GM18951 (cell line): Measurements from ENCODE around the gene ERI2.

Experiments
- POLR2A ChIP-seq: IDR thresholded peaks from 4 replicates; pipeline ENCODE4 v1.6.1; 2011; ENCODE audit warnings: mild to moderate bottlenecking; ENCODE audit not compliant: insufficient read length, insufficient read depth; ENCODE audit errors: extremely low read depth
- in situ Hi-C: fragments of 300-500 bp; cut with MboI; formaldehyde crosslinking; loops from one replicate; pipeline ENCODE4 v1.12.0; 2022; ENCODE audit warnings: low sequenced_read_pairs, mixed read lengths, inconsistent platforms; ENCODE audit not compliant: unreplicated experiment

The ERI2 gene

GRCh38 chr16:20844054-20844453 lies 37.8 kb upstream of the ERI2 start:
- in situ Hi-C loops, result no loop called here
- TF ChIP-seq POLR2A, result no peak

- in situ Hi-C loops, result no loop called here
- no peak for TF ChIP-seq POLR2A
Measured at GRCh38 chr16:20839504-20839903, 33.2 kb upstream of the ERI2 start.

- in situ Hi-C loops, result no loop called here
- TF ChIP-seq POLR2A, result no peak
Measured at GRCh38 chr16:20838240-20838639, 32.0 kb upstream of the ERI2 start.

GRCh38 chr16:20833086-20833485 lies 26.8 kb upstream of the ERI2 start:
- TF ChIP-seq POLR2A, result no peak

GRCh38 chr16:20830372-20830771 lies 24.1 kb upstream of the ERI2 start:
- TF ChIP-seq POLR2A, result no peak
- in situ Hi-C loops, result no loop called here

More at GRCh38 chr16:20833086-20833485, 26.8 kb upstream of the ERI2 start:
- in situ Hi-C loops, result no loop called here

GRCh38 chr16:20829536-20829935 lies 23.3 kb upstream of the ERI2 start:
- TF ChIP-seq POLR2A, result no peak

GRCh38 chr16:20826039-20826566 lies 19.8 kb upstream of the ERI2 start:
- TF ChIP-seq POLR2A, result no peak
- in situ Hi-C loops, result no loop called here

More at GRCh38 chr16:20829536-20829935, 23.3 kb upstream of the ERI2 start:
- in situ Hi-C loops, result no loop called here

- no peak for TF ChIP-seq POLR2A
- in situ Hi-C loops, result no loop called here
Measured at GRCh38 chr16:20822521-20823325, 16.5 kb upstream of the ERI2 start.

- in situ Hi-C loops, result no loop called here
- no peak for TF ChIP-seq POLR2A
Measured at GRCh38 chr16:20821682-20822081, 15.4 kb upstream of the ERI2 start.

GRCh38 chr16:20818929-20819585 lies 12.8 kb upstream of the ERI2 start:
- in situ Hi-C loops, result no loop called here
- TF ChIP-seq POLR2A, result no peak

GRCh38 chr16:20814784-20815183 lies 8.5 kb upstream of the ERI2 start:
- TF ChIP-seq POLR2A, result no peak
- in situ Hi-C loops, result no loop called here

- TF ChIP-seq POLR2A, result no peak
- in situ Hi-C loops, result no loop called here
Measured at GRCh38 chr16:20812510-20812909, 6.2 kb upstream of the ERI2 start.

- TF ChIP-seq POLR2A, result no peak
- in situ Hi-C loops, result no loop called here
Measured at GRCh38 chr16:20811889-20812439, 5.7 kb upstream of the ERI2 start.
